Motor neuron (in vitro differentiated cells): ENCODE measurements around the gene VEZT. TPM values are rescaled to one million over a fixed set of nuclear protein-coding genes. Genes with fewer than 3 reads are reported as not detected.
A peak's percentile ranks its signal among the peaks of the same experiment; 100 is the strongest.
"Not testable (repeated sequence)": the region's sequence is repeated elsewhere in the genome, so short reads cannot be mapped to it uniquely, and the experiment has no call there.

Experiments used
- ATAC-seq, 8 experiments: fragments of 200-7000 bp; cut with Tn5 transposase; replicated peaks in 6 of 8; 2 replicates each; pipeline ENCODE4 v1.8.0; 2021; ENCODE audit warnings: mild to moderate bottlenecking in 8 of 8, moderate library complexity in 8 of 8
- H3K27ac ChIP-seq, 2 donors: fragments of 250-450 bp; sonication (Bioruptor Pico); 2 replicates each; pipeline ENCODE4 v1.9.0; 2021; ENCODE audit warnings: antibody characterized with exemption in 2 of 2, mild to moderate bottlenecking in 2 of 2, moderate library complexity in 1 of 2
- H3K4me1 ChIP-seq, 2 donors: fragments of 250-450 bp; sonication (Bioruptor Pico); replicated peaks in 1 of 2; 2 replicates each; pipeline ENCODE4 v1.6.1; 2021; ENCODE audit warnings: antibody characterized with exemption in 2 of 2, mild to moderate bottlenecking in 2 of 2, moderate library complexity in 1 of 2
- H3K4me3 ChIP-seq, 5 donors: fragments of 250-450 bp; sonication (Bioruptor Pico); 2 replicates each; pipeline ENCODE4 v1.9.0; 2021; ENCODE audit warnings: antibody characterized with exemption in 5 of 5, mild to moderate bottlenecking in 5 of 5, moderate library complexity in 4 of 5
- WGBS, 10 experiments: fragments of 450-650 bp; shearing (Covaris generic); methylation state at CpG; one replicate each; pipeline ENCODE4 v1.0.0; 2022; 5-methylcytosine and 5-hydroxymethylcytosine counted together
- in situ Hi-C, 9 experiments: fragments of 400-800 bp; cut with MboI; loops; one replicate each; pipeline ENCODE4 v1.15.0; 2021; ENCODE audit warnings: low sequenced_read_pairs in 9 of 9, low pct_unique_long_range_greater_than_20kb in 2 of 9; ENCODE audit not compliant: unreplicated experiment in 9 of 9
- total RNA-seq, 8 experiments: library from RNA; unstranded; fragments of 300-600 nt; gene quantifications; 2 replicates each; pipeline versions ENCODE4 v1.2.3 to v1.2.4, GENCODE V29; 2022

The VEZT gene
- total RNA-seq, 8 experiments from 2014 or later: 77.5 to 166 (median 99.5) TPM

GRCh38 chr12:95324246-95324645, 106.6 kb downstream of the VEZT start:
- in situ Hi-C loops, ATAC-seq, H3K27ac ChIP-seq, H3K4me3 ChIP-seq, H3K4me1 ChIP-seq: not testable (repeated sequence)
- 7 to 98% (median 81%) methylated on average over 1 to 6 of the region's 7 CpGs for WGBS, 10 experiments

GRCh38 chr12:95325501-95325900, 107.9 kb downstream of the VEZT start:
- no peaks in the 10 kb centered on the region for H3K4me1 ChIP-seq
- no peak overlapping the region for H3K27ac ChIP-seq
- ATAC-seq: no peak
- in situ Hi-C loops: loop anchor here in 4 of 9 experiments (25.0 kb wide), 2 partner anchors 188 to 213 kb away; no protein-coding TSS in a partner anchor
- WGBS, 10 experiments: 75 to 100% (median 98%) methylated on average over 1 to 4 of the region's 4 CpGs
- no peak overlapping the region for H3K4me3 ChIP-seq

DNA sequence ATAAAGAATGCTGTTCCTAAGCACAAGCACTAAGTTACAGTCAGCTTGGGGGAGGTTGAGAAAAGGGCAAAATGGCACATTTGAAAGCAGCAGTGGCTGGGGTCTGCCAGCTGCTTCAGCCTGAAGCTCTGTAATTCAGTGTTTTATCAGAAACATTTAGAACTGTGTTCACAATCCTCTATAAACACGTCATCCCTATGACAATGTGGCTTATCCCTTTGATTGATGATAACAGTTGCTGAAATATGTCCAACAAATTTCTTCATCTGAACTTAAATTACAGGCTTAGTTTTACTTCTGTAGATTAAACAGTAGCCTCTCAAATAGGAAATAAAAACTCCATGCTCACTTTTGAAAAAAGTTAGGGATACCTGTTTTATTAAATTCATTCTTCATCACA, 108.8 kb downstream of the VEZT start:
- WGBS, 10 experiments: 0 to 100% (median 82%) methylated on average over 1 of the region's 1 CpG; no CpG with 5 or more reads in 3 of the 10 experiments
- ATAC-seq: no peak
- H3K4me1 ChIP-seq: no peaks in the 10 kb centered on the region
- in situ Hi-C loops: loop anchor here in 4 of 9 experiments (25.0 kb wide), 2 partner anchors 189 to 214 kb away; no protein-coding TSS in a partner anchor
- H3K4me3 ChIP-seq: no peak overlapping the region
- H3K27ac ChIP-seq: no peak overlapping the region

- WGBS, 10 experiments: 83 to 98% (median 92%) methylated on average over 3 to 5 of the region's 5 CpGs; no CpG with 5 or more reads in 2 of the 10 experiments
Measured at GRCh38 chr12:95326855-95327254, 109.2 kb downstream of the VEZT start.

DNA sequence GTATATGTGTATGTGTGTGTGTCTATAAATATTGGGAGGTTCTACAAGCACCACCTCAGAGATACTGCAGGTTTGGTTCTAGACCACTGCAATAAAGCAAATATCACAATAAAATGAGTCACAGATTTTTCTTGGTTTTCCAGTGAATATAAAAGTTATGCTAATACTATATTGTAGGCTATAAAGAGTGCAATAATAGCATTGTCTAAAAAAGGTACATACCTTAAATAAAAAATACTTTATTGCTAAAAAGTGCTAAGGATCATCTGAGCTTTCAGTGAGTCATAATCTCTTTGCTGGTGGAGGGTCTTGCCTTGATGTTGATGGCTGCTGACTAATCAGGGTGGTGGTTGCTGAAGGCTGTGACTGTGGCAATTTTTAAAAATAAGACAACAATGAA, 111.1 kb downstream of the VEZT start:
- Histone ChIP-seq H3K27ac (no peak overlapping the region), H3K4me3 (no peak overlapping the region), H3K4me1 (no peaks in the 10 kb centered on the region)
- ATAC-seq: no peak
- in situ Hi-C loops: loop anchor here in 4 of 9 experiments (25.0 kb wide), 2 partner anchors 191 to 216 kb away; no protein-coding TSS in a partner anchor

More at GRCh38 chr12:95326855-95327254, 109.2 kb downstream of the VEZT start:
- in situ Hi-C loops: loop anchor here in 4 of 9 experiments (25.0 kb wide), 2 partner anchors 190 to 215 kb away; no protein-coding TSS in a partner anchor
- Histone ChIP-seq H3K27ac (no peak overlapping the region), H3K4me1 (no peaks in the 10 kb centered on the region), H3K4me3 (no peak overlapping the region)
- no peak for ATAC-seq

GRCh38 chr12:95335948-95336347, 118.3 kb downstream of the VEZT start:
- Histone ChIP-seq H3K27ac (peak overlapping the region; percentile 65 to 82), H3K4me3 (peak overlapping the region in 3 of 5 donors; percentile 10 to 18 (median 11)), H3K4me1 (peaks cover 10 to 19% of the 10 kb centered on the region in 2 donors)
- WGBS, 10 experiments: 0 to 65% (median 10%) methylated on average over 1 to 3 of the region's 4 CpGs; no CpG with 5 or more reads in 3 of the 10 experiments
- in situ Hi-C loops: loop anchor here in 4 of 9 experiments (25.0 kb wide), 2 partner anchors 199 to 224 kb away; no protein-coding TSS in a partner anchor
- ATAC-seq: peak in 6 of 8 experiments; percentile 31 to 80 (median 60)

DNA sequence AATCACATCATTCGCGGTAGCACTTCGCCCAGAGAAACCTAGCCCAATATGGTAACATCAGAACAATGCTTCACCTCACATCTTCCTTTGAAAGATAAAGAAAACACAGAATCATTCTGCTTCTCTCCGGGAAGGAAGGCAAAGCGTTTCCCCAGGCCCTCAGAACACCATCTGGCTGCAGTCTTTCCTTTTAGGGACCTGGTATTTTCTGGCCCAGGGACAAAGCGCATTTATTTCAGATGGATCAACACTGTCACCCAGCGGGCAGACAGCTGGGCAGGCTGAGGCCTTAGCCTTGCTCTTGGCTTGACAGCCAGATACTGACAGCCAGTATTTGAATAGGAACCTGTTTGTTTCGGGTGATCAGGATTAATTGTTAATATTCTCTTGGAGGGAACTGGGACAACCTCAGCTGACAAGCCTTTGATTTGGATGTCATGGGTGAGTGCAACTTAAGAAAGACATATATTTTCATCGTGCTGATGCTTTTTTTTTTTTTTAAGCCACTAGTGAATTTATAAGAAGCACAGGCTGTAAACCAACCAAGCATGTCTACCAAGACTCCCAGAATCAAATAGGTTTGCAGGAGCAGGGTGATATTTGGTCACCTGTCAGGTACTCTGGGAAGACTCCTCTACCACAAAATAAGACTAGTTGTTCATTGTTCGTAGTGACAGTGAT, 118.9 kb downstream of the VEZT start:
- 0 to 20% (median 8%) methylated on average over 5 to 9 of the region's 10 CpGs; no CpG with 5 or more reads in 2 of the 10 experiments for WGBS, 10 experiments
- in situ Hi-C loops: loop anchor here in 4 of 9 experiments (25.0 kb wide), 2 partner anchors 199 to 224 kb away; no protein-coding TSS in a partner anchor
- peak; percentile 87 to 99 (median 99) for ATAC-seq
- Histone ChIP-seq H3K4me3 (peak overlapping the region in 3 of 5 donors; percentile 10 to 18 (median 11)), H3K4me1 (peaks cover 10 to 19% of the 10 kb centered on the region in 2 donors), H3K27ac (peak overlapping the region; percentile 65 to 82)

- Histone ChIP-seq H3K4me3 (peak overlapping the region in 1 of 5 donors; percentile 3), H3K4me1 (peaks cover 10 to 19% of the 10 kb centered on the region in 2 donors), H3K27ac (no peak overlapping the region)
- peak in 2 of 8 experiments; percentile 6 to 9 for ATAC-seq
- in situ Hi-C loops: loop anchor here in 4 of 9 experiments (25.0 kb wide), 2 partner anchors 200 to 225 kb away; no protein-coding TSS in a partner anchor
- WGBS, 10 experiments: 0 to 60% (median 13%) methylated on average over 2 to 4 of the region's 5 CpGs; no CpG with 5 or more reads in 2 of the 10 experiments
Measured at GRCh38 chr12:95337146-95337545, 119.5 kb downstream of the VEZT start.

GRCh38 chr12:95339086-95339788, 121.6 kb downstream of the VEZT start:
- peaks cover 10 to 19% of the 10 kb centered on the region in 2 donors for H3K4me1 ChIP-seq
- H3K27ac ChIP-seq: no peak overlapping the region
- WGBS, 10 experiments: 80 to 100% (median 82%) methylated on average over 1 of the region's 2 CpGs; no CpG with 5 or more reads in 6 of the 10 experiments
- in situ Hi-C loops: loop anchor here in 4 of 9 experiments (25.0 kb wide), 2 partner anchors 202 to 227 kb away; no protein-coding TSS in a partner anchor
- H3K4me3 ChIP-seq: no peak overlapping the region
- ATAC-seq: no peak

- Histone ChIP-seq H3K4me3 (no peak overlapping the region), H3K4me1 (peaks cover 0 to 3% of the 10 kb centered on the region in 2 donors), H3K27ac (no peak overlapping the region)
- 100% methylated on average over 1 of the region's 1 CpG; no CpG with 5 or more reads in 7 of the 10 experiments for WGBS, 10 experiments
- in situ Hi-C loops: loop anchor here in 4 of 9 experiments (25.0 kb wide), 2 partner anchors 205 to 230 kb away; no protein-coding TSS in a partner anchor
- ATAC-seq: no peak
Measured at GRCh38 chr12:95342008-95342407, 124.4 kb downstream of the VEZT start.

GRCh38 chr12:95343461-95344230, 126.0 kb downstream of the VEZT start:
- in situ Hi-C loops: loop anchor here in 4 of 9 experiments (25.0 kb wide), 2 partner anchors 206 to 231 kb away; no protein-coding TSS in a partner anchor
- 22 to 83% (median 69%) methylated on average over 2 to 6 of the region's 6 CpGs; no CpG with 5 or more reads in 2 of the 10 experiments for WGBS, 10 experiments
- Histone ChIP-seq H3K4me3 (no peak overlapping the region), H3K27ac (no peak overlapping the region), H3K4me1 (no peaks in the 10 kb centered on the region)
- no peak for ATAC-seq

DNA sequence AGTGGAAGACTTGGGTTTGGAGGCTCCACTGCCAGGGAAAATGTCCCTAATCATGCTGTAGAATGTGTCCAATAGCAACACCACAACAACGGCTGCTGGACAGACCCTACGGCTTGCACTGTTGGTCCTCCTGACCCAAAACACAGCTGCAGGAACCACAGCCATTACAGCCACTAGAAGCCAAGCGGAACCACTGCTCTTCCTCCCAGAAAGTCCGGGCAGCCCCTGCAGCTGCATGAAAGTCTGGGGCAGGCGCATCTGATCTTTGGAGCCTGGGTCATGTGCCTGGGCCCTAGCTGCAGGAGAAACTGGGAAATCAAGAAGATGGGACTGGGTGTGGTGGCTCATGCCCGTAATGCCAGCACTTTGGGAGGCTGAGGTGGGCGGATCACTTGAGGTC, 131.7 kb downstream of the VEZT start:
- 86 to 100% (median 93%) methylated on average over 1 to 3 of the region's 7 CpGs; no CpG with 5 or more reads in 4 of the 10 experiments for WGBS, 10 experiments
- in situ Hi-C loops: loop anchor here in 4 of 9 experiments (25.0 kb wide), 2 partner anchors 212 to 237 kb away; no protein-coding TSS in a partner anchor
- no peak overlapping the region for H3K4me3 ChIP-seq
- no peak for ATAC-seq
- H3K27ac ChIP-seq: no peak overlapping the region
- H3K4me1 ChIP-seq: no peaks in the 10 kb centered on the region
